Hematopoietic multipotent progenitor cell treated with erythropoietin and hydrocortisone succinate and interleukin-3 and kit ligand, for 4 days (in vitro differentiated cells): ENCODE results near the gene TNPO3.
"Not testable (repeated sequence)": the region's sequence is repeated elsewhere in the genome, so short reads cannot be mapped to it uniquely, and the experiment has no call there.

Source experiments
- DNase-seq: peaks from one replicate; pipeline ENCODE4 v3.0.0-alpha.2; 2015

Gene TNPO3

DNA sequence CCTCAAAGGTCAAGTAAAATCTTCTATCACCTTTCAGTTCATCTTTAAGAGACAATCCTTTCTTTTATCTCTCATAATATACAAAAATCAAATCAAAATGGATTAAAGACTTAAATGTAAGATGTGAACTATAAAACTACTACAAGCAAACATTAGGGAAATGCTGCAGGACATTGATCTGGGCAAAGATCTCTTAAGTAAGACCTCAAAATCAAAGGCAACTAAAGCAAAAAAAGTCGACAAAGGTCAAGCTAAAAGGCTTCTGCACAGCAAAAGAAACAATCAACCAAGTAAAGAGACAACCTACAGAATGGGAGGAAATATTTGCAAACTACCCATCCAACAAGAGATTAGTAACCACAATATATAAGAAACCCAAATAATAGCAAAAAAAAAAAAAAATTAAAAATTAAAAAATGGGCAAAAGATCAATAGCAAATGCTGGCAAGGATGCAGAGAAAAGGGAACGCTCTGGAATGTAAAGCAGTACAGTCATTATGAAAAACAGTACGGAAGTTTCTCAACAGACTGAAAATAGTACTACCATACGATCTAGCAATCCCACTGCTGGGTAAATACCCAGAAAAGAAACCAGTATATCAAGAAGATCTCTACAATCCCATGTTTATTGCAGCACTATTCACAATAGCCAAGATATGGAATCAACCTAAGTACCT lies 41.7 kb downstream of the TNPO3 start:
- DNase-seq = no peak

GRCh38 chr7:129012641-129013040 lies 42.3 kb downstream of the TNPO3 start:
- no peak for DNase-seq

- DNase-seq = no peak
Observed at GRCh38 chr7:129010075-129010474, 44.8 kb downstream of the TNPO3 start.

DNA sequence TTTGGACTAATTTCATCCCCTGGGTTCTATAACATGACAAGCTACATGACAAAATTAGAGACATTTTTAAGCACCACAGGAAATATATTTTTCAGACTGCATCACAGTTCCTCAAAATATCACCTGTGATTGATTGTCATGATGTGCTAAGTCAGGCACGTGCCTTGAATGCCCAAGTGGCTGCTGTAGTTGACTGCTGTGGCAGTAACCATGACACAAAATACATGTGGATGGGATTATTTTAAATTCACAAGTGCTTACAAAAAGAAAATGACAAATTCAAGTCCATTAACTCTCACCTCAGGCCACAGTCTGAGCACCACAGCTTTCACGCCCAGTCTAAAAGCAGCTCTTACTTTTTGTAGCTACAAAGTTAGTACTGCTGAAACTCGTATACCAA lies 45.5 kb downstream of the TNPO3 start:
- DNase-seq = peak; percentile 23

DNA sequence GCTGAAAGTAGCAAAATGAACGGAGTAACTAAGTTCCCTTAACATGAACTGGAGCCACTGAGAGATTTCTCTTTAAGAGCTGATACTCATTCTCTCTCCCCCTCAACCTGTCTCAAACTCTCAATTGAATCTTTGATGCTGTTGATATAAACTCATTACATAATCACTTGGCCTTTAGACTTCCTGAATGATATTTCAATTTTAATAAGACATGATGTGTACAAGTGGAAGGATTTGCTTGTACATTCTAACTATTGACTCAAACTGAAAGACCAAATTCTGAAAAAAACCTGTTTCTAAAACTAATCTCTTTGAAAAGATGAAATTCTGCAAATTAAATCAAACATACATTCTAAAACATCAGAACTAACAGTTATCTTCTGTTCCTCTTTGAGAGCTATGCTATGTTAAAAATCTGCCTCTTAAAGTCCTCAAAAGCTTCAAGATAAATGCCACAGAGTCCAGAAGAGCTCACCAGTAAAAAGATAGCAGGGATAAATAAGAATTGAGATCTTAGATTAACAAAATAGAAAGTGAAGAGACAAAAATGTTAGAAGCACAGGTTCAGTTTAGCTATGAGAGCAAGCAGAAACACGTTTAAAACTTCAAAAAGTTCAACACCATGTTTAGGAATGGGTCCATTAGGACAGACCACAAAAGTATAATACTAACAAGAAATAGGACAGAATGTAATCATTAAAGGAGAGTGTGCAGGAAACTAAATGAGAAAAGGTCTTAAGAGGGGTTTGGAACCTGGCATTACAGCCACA lies 46.1 kb downstream of the TNPO3 start:
- DNase-seq = peak; percentile 37

- no peak for DNase-seq
Observed at GRCh38 chr7:129007572-129007971, 47.3 kb downstream of the TNPO3 start.

GRCh38 chr7:129006636-129007414 lies 48.1 kb downstream of the TNPO3 start:
- DNase-seq = no peak

DNA sequence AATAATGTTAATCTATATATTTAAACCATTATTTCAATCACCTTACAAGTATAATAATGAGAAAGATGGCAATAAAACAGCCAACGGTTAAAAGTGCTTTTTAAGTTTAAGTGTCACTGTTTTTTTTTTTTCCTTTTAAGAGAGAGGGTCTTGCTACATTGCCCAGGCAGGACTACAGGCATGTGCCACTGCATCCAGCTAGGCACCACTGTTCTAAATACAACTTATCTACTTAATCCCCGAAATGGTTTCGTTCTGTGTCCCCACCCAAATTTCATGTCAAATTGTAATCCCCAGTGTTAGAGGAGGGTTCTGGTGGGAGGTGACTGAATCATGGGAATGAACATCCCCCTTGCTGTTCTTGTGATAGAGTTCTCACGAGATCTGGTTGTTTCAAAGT lies 49.7 kb downstream of the TNPO3 start:
- DNase-seq = no peak

- DNase-seq = no peak
Observed at GRCh38 chr7:128997181-128997580, 57.7 kb downstream of the TNPO3 start.

GRCh38 chr7:128994560-128994959 lies 60.4 kb downstream of the TNPO3 start:
- DNase-seq = not testable (repeated sequence)

DNA sequence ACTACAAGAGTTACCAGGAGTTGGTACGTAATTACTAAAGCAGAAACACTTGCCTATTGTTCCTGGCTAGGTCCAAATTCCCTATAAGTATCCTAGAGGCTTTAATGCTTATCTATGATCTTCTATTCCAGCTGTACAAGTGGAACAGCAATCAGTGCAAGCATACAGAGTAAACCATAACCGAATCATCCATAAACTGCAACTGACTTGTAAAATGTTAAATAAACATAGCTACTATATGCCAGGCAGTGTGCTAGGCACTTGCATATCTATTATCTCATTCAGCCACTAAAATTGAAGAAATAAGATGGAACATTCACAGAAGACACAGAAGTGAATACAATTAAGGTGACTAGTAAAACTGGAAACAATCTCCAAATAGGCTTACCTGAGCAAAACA lies 61.5 kb downstream of the TNPO3 start:
- no peak for DNase-seq

DNA sequence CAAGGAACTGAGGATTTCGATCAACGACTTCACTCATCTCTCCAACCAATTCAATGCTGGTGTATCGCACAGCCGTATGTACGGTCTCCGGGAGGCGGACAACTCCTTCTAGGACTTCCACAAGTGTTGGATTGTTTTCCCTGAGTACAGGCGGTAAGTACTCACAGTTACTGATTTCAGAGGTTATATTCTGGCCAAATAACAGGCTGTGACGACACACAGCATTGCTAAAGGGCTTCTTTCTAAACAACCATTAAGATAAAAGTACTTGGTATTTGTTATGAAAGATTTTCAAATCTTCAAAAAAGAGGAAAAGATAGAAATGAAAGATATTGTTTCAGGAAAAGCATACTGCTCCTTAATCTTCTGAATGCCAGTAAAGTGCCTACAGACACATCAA lies 65.0 kb downstream of the TNPO3 start:
- no peak for DNase-seq

DNA sequence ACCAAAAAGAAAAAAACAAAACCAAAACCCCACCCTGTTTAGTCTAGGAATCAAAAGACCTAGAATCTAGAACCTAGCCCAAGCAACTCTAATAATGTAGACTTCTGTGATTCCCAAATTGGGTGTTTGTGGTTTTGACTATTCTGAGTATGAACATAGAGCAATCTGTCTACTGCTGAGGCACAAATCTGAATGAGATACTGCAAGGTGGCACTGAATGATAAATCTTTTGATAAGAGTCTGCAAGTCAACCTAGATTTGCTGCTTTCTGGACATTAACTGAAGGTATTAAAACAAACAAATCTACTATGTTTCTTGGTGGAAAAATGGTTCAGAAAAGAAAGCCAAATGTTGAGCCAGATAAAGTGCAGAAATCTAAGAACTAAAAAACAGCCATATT lies 66.5 kb downstream of the TNPO3 start:
- DNase-seq = peak; percentile 23

- no peak for DNase-seq
Observed at GRCh38 chr7:128986609-128987008, 68.3 kb downstream of the TNPO3 start.

DNA sequence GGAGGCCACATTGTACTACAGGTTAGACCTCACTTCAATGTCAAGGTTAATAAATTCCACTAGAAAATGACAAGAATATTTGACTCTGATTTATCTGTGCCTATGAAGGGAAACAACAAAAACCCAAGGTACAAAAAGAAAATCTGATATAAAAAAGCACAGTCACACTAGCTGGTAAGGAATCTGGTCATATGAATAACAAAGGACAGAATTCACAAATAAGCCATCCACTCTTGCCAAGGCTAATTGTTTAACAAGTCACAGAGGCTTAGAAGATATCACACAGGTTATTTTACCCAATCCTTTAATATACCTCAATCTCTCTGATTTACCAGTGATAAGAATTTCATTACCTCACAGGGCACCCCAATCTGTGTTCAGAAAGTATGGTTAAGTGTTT lies 69.3 kb downstream of the TNPO3 start:
- DNase-seq = no peak

- DNase-seq = no peak
Observed at GRCh38 chr7:128982105-128982504, 72.8 kb downstream of the TNPO3 start.

DNA sequence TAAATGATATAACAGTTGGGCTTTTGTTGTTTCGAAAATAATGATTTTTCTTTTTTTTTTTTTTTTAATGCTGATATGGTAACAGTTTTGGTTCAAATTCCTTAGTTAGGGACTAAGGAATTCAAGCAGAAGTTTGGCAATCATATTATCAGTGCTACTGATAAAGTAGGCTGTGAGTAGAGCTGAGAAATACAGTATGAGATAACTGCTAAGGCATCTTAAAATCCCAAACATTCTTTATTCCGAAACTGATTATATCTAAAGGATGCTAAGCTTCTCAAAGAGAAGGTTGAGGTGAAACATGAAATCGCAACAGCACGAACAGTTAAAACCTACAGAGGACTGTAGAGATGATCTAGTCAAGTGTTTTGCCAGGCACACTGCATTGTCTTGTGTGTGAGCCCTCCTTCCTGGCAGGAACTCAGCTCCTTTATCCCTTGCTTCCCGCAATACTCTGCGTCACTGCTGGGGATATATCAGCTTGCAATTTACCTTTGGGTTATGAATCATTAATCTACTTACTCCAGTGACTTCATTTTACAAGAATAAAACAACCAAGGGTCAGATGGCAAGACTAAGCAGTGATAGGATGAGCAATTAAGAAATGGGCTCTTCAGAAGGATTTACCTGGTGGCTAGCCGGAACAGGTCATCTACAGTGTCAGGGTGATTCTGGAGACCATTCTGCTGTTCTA lies 80.5 kb downstream of the TNPO3 start:
- DNase-seq = no peak

DNA sequence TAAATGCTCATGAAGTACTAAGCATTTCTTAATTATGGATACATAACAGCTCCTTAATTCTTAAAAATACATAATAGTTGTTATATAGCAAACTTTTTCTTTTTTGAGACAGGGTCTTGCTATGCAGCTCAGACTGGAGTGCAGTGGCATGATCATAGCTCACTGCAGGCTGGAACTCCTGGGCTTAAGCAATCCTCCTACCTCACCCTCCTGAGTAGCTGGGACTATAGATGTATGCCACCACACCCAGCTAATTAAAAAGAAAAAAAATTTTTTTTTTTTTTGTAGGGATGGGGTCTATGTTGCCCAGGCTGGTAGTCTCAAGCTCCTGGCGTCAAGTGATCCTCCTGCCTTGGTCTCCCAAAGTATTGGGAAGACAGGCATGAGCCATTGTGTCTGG lies 86.3 kb downstream of the TNPO3 start:
- no peak for DNase-seq

DNA sequence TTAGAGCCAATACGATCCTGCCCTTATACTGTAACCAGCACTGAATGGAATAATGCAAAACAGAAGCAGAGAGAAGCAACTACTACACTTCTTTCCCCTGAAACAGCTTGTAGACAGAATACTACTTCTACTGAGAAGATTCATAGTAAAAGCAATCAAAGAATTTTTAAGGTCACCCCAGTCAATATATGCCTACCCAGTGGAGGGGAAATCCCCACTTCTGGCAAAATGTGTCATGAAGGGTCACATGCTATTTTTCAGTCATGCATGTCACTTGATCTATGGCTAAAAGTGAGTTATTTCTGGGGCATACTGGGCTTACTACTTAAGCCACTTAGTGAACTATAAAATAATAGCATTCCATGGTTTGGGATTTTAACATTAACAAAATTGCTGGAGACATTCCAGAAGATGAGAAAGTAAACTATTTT lies 91.6 kb downstream of the TNPO3 start:
- no peak for DNase-seq

GRCh38 chr7:128962899-128963298 lies 92.0 kb downstream of the TNPO3 start:
- no peak for DNase-seq

DNA sequence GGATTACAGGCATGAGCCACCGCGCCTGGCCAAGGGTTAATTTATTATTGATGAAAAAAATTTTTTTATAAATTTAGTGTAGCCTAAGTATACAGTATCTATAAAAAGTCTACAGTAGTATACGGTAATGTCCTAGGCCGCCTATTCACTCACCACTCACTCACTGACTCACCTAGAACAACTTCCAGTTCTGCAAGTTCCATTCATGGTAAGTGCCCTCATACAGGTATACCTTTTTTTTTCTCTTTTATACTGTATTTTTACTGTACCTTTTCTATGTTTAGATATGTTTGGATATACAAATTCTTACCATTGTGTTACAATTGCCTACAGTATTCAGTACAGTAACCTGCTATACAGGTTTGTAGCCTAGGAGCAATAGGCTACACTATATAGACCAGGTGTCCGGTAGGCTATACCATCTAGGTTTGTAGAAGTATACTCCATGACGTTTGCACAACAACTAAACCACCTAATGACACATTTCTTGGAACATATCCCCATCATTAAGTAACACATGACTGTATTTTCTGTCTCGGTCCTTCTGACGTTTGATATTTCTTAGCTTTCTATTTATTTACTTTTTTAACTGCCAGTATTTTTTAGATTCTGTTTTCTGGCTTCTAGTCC lies 93.8 kb downstream of the TNPO3 start:
- no peak for DNase-seq

- DNase-seq = no peak
Observed at GRCh38 chr7:128959296-128959695, 95.6 kb downstream of the TNPO3 start.

GRCh38 chr7:128955981-128956380 lies 98.9 kb downstream of the TNPO3 start:
- no peak for DNase-seq
